OCI-LY3 (cell line): ENCODE results near the gene EXOC6.

Experiments
- H2AFZ ChIP-seq: fragments of 200-600, 300-600 bp; shearing (Covaris generic); 2 replicates; pipeline ENCODE4 v1.6.0; 2014; ENCODE audit warnings: antibody characterized with exemption, low read depth, low read length
- H3K27ac ChIP-seq: fragments of 200-600, 300-600 bp; sonication (generic); 2 replicates; pipeline ENCODE4 v1.5.1; 2014; ENCODE audit warnings: mild to moderate bottlenecking, low read length, moderate library complexity, mixed read lengths
- H3K27me3 ChIP-seq: fragments of 200-600, 300-600 bp; sonication (generic); 2 replicates; pipeline ENCODE4 v1.6.1; 2014; ENCODE audit warnings: low read depth, low read length, mixed read lengths
- H3K36me3 ChIP-seq: fragments of 200-600, 300-600 bp; sonication (generic); replicated peaks from 2 replicates; pipeline ENCODE3; 2014; ENCODE audit warnings: low read depth, low read length, mixed read lengths
- H3K4me1 ChIP-seq: fragments of 300-600, 200-600 bp; sonication (generic); 2 replicates; pipeline ENCODE4 v1.6.1; 2014; ENCODE audit warnings: low read length, mixed read lengths
- H3K4me2 ChIP-seq: fragments of 200-600, 300-600 bp; sonication (generic); 2 replicates; pipeline ENCODE4 v1.6.1; 2014; ENCODE audit warnings: low read length, mixed read lengths
- H3K4me3 ChIP-seq: fragments of 300-600, 200-600 bp; sonication (generic); 2 replicates; pipeline ENCODE4 v1.5.1; 2014; ENCODE audit warnings: antibody characterized with exemption, mild to moderate bottlenecking, low read length, moderate library complexity
- H3K79me2 ChIP-seq: fragments of 300-600, 200-600 bp; shearing (Covaris generic); 2 replicates; pipeline ENCODE4 v1.6.1; 2014; ENCODE audit warnings: mild to moderate bottlenecking, low read length, mixed read lengths
- H3K9ac ChIP-seq: fragments of 300-600, 200-600 bp; shearing (Covaris generic); 2 replicates; pipeline ENCODE4 v1.6.0; 2014; ENCODE audit warnings: mild to moderate bottlenecking, low read length, moderate library complexity
- H3K9me3 ChIP-seq: fragments of 200-600, 300-600 bp; shearing (Covaris generic); 2 replicates; pipeline ENCODE4 v1.6.1; 2014; ENCODE audit warnings: low read length, mixed read lengths; ENCODE audit not compliant: insufficient read depth
- H4K20me1 ChIP-seq: fragments of 200-600, 300-600 bp; sonication (generic); 2 replicates; pipeline ENCODE4 v1.6.1; 2016; ENCODE audit warnings: low read length, mixed read lengths; ENCODE audit not compliant: insufficient read depth
- CTCF ChIP-seq: fragments of 200-600, 300-600 bp; sonication (generic); IDR thresholded peaks from 2 replicates; pipeline ENCODE4 v1.5.1; 2014; ENCODE audit warnings: antibody characterized with exemption, low read length, low read depth
- EZH2phosphoT487 ChIP-seq: fragments of 200-600 bp; shearing (Covaris generic); IDR thresholded peaks from 2 replicates; pipeline ENCODE4 v1.6.1; 2018; ENCODE audit warnings: antibody characterized with exemption, mixed run types, low read depth

The EXOC6 gene

GRCh38 chr10:93062514-93063143 is 214.3 kb downstream of the EXOC6 start:
- Histone ChIP-seq H3K79me2 (no peaks in the 10 kb centered on the region), H3K9ac (no peak overlapping the region), H3K9me3 (no peaks in the 10 kb centered on the region), H3K27ac (no peak overlapping the region), H3K4me2 (no peak overlapping the region), H4K20me1 (no peaks in the 10 kb centered on the region), H2AFZ (no peak overlapping the region), H3K36me3 (peaks cover 3% of the 10 kb centered on the region), H3K27me3 (no peaks in the 10 kb centered on the region), H3K4me3 (no peak overlapping the region), H3K4me1 (no peaks in the 10 kb centered on the region)
- no peak for TF ChIP-seq EZH2phosphoT487

GRCh38 chr10:93063144-93063976 is 215.0 kb downstream of the EXOC6 start:
- H4K20me1 ChIP-seq = no peaks in the 10 kb centered on the region
- H3K27me3 ChIP-seq = no peaks in the 10 kb centered on the region
- no peak overlapping the region for H3K27ac ChIP-seq
- H3K36me3 ChIP-seq = peaks cover 3% of the 10 kb centered on the region
- H3K9me3 ChIP-seq = no peaks in the 10 kb centered on the region
- H3K79me2 ChIP-seq = no peaks in the 10 kb centered on the region
- TF ChIP-seq EZH2phosphoT487 (no peak), CTCF (no peak)
- H3K9ac ChIP-seq = no peak overlapping the region
- no peak overlapping the region for H2AFZ ChIP-seq
- no peak overlapping the region for H3K4me2 ChIP-seq
- no peaks in the 10 kb centered on the region for H3K4me1 ChIP-seq
- H3K4me3 ChIP-seq = no peak overlapping the region

DNA sequence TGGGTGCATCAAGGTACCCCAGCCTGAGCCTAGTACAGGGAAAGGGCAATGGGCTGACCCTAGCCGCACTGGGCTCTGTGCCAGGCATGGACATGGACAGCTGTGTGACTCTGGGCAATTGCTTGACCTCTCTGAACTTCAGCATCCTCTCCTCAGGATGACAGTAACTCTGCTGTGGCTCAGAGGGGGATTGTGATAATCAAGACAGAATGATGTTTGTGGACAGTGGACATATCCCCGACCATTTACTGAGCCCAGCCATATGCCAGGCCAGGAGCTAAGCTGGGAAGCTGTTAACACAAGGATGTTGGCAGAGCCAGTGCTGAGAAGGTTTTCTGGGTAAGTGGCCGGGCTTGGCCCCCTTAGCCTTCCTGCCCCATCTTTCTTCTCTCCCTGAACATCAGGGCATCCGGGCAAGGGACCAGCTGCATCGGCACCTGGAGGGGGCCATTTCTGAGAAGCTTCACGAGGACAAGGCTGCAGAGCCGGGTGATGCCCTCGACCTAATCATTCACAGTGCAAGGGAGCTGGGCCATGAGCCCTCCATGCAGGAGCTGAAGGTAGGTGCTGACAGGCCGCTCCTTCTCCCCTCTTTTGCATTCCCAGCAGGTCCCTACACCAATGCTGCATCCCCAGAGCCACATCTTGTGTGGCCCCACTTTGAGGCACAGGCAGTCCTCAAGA is 215.8 kb downstream of the EXOC6 start:
- H3K9me3 ChIP-seq = no peaks in the 10 kb centered on the region
- H3K4me2 ChIP-seq = no peak overlapping the region
- H4K20me1 ChIP-seq = no peaks in the 10 kb centered on the region
- H3K4me3 ChIP-seq = no peak overlapping the region
- peaks cover 3% of the 10 kb centered on the region for H3K36me3 ChIP-seq
- no peaks in the 10 kb centered on the region for H3K4me1 ChIP-seq
- H3K27me3 ChIP-seq = no peaks in the 10 kb centered on the region
- H3K79me2 ChIP-seq = no peaks in the 10 kb centered on the region
- H3K27ac ChIP-seq = no peak overlapping the region
- TF ChIP-seq EZH2phosphoT487 = no peak
- no peak for TF ChIP-seq CTCF
- no peak overlapping the region for H3K9ac ChIP-seq
- H2AFZ ChIP-seq = no peak overlapping the region

- Histone ChIP-seq H4K20me1 (no peaks in the 10 kb centered on the region), H3K4me2 (no peak overlapping the region), H3K27me3 (no peaks in the 10 kb centered on the region), H3K79me2 (no peaks in the 10 kb centered on the region), H3K4me1 (no peaks in the 10 kb centered on the region), H3K9ac (no peak overlapping the region), H3K9me3 (no peaks in the 10 kb centered on the region), H3K4me3 (no peak overlapping the region), H3K27ac (no peak overlapping the region), H3K36me3 (peaks cover 3% of the 10 kb centered on the region), H2AFZ (no peak overlapping the region)
- TF ChIP-seq CTCF = no peak
- TF ChIP-seq EZH2phosphoT487 = no peak
Observed at GRCh38 chr10:93064874-93065660, 216.7 kb downstream of the EXOC6 start.
